Renal cortical epithelial cell (primary cell): Measurements from ENCODE around the gene CBFA2T3. TPM values are rescaled to one million over a fixed set of nuclear protein-coding genes. Genes with fewer than 3 reads are reported as not detected.

Experiments used
- DNase-seq: peaks from one replicate; pipeline ENCODE4 v3.0.0-alpha.2; 2011; ENCODE audit warnings: low read depth
- total RNA-seq: library from RNA; depleted of rRNA; stranded (reverse); fragments of >200 nt; gene quantifications from 2 replicates; pipeline ENCODE4 v1.2.3, GENCODE V29; 2014

CBFA2T3 gene
- total RNA-seq, 1 donor from 2014 or later, result not detected

- DNase-seq, result no peak
Observed at GRCh38 chr16:88976366-88977017, 515 bp downstream of the CBFA2T3 start.

DNA sequence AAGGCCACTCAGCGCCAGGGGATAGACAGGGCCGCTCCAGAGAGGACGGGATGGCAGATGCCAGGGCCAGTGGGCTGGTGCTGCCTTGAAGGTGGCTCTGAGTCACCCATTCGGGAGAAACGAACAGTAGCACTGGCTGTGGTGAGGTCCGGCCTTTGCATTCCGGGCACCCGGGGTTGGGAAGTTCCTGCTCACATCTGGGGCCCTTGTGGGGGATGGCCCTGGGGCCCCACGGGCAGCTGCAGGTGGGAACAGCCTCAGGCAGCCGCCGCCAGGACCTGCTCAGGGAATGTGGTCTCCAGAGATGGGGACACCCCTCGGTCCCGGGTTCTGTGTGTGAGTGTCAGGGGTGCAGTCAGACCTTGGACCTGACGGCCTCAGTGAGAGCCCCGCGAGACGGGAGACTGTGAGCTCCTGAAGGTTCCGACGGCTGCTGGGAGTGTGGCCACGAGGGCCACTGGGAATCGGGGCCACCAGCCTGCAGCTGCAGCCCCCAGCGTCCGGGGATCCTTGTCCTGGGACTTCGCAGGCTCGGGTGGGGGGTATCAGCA, 1.4 kb downstream of the CBFA2T3 start:
- no peak for DNase-seq

GRCh38 chr16:88974916-88975215, 2.1 kb downstream of the CBFA2T3 start:
- no peak for DNase-seq

DNA sequence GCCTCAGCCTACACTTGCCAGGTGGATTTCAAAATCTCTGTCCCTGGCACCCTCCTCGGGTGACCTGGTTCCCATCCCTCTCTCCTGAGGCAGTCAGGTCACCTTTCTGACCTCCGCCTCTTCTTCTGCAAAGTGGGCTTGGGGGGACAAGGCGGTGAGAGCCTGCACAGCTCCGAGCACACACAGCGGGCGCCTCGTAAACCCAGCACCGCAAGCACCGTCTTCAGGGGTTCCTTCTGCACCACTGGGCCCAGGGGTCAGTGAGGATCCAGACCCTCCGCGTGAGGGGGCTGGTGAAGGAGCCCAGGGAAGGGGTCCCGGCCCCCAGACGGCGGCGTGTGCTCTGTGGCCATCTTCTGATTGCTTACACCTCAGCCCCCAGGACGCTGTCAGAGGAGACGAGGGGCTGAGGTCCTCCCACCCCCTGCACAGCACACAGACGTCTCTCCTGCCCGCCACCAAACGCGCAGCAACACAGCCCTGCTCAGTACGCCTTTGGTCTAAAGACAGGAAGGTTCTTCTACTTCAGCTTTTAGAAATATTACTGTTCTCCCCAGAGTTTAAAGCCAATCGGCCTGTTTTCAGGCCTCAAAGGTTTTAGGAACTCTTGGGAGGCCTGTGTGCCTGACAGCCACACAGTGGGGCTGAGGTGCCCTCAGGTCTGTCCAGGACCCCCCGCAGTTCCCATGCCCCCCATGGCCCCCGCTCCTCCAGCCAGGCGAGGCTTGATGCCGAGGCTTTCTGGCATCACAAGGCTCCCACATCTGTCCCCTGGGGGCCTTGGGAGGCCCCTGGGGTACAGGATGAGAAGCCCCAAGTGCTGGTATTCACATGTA, 2.7 kb downstream of the CBFA2T3 start:
- no peak for DNase-seq

- no peak for DNase-seq
Observed at GRCh38 chr16:88973415-88974050, 3.5 kb downstream of the CBFA2T3 start.

DNA sequence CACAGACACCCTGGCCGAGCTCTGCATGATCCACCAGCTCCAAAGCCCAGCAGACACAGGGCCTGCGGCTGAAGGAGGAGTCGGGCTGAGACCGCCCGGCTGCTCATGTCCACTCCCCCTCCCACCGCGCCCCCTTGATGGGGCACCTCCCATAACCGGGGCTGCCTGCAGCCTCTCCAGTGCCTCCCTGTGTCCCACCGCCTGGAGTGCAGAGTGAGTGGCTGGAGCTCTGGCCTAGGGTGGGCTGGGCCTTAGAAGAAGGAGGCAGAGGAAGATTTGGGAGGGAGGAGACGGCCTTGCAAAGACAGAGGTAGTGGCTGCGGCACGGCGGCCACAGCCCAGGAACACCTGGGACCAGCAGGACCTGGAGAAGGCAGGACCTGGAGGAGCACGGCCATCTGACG, 4.0 kb downstream of the CBFA2T3 start:
- no peak for DNase-seq

DNA sequence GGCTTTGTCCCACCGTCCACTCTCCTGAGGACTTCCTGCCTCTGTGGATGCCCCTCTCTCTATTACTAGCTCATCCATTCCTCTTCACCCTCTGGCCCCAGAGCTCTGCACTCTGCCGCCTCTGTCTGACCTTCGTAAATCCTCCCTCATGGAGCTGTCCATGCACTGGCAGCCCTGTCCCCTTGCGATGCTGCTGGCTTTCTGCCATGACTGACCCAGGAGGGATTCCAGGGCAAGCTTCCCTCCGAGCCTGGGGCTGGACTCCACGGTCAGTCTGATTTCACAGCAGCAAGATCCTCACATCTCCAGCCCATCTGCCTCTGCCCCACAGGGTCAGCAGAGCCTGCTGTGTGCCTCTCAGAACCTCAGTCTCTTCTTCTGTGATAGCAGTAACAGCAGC, 4.7 kb downstream of the CBFA2T3 start:
- no peak for DNase-seq

- DNase-seq, result no peak
Observed at GRCh38 chr16:88971371-88972097, 5.5 kb downstream of the CBFA2T3 start.

DNA sequence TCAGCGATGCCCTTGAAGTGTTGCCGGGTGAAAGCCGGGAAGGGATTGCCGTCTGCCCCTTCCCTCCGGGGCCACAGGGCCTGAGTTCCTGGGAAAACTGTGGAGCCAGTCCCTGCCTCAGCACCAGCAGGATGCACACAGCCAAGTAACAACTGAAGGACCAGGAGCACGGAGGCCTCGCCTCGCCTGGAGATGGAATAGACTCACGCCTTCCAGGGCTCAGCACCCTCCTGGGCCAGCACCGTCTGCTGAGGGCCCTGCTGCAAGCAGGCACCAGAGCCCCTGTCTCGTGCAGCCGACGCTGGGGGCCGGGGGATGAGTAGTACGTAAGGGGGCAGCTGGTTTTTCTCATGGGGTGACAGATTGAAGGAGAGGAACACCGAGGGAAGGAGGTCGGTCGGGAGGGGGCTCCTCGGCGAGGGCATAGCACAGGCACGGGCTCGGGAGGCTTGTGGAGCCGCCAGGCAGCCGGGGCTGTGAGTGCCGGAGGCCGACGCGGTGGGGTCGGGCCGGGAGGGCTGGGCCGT, 6.4 kb downstream of the CBFA2T3 start:
- no peak for DNase-seq

- no peak for DNase-seq
Observed at GRCh38 chr16:88970050-88970449, 7.0 kb downstream of the CBFA2T3 start.

GRCh38 chr16:88969361-88969831, 7.6 kb downstream of the CBFA2T3 start:
- DNase-seq, result no peak

GRCh38 chr16:88968589-88969280, 8.3 kb downstream of the CBFA2T3 start:
- DNase-seq, result no peak

- DNase-seq, result no peak
Observed at GRCh38 chr16:88967830-88968588, 9.0 kb downstream of the CBFA2T3 start.

DNA sequence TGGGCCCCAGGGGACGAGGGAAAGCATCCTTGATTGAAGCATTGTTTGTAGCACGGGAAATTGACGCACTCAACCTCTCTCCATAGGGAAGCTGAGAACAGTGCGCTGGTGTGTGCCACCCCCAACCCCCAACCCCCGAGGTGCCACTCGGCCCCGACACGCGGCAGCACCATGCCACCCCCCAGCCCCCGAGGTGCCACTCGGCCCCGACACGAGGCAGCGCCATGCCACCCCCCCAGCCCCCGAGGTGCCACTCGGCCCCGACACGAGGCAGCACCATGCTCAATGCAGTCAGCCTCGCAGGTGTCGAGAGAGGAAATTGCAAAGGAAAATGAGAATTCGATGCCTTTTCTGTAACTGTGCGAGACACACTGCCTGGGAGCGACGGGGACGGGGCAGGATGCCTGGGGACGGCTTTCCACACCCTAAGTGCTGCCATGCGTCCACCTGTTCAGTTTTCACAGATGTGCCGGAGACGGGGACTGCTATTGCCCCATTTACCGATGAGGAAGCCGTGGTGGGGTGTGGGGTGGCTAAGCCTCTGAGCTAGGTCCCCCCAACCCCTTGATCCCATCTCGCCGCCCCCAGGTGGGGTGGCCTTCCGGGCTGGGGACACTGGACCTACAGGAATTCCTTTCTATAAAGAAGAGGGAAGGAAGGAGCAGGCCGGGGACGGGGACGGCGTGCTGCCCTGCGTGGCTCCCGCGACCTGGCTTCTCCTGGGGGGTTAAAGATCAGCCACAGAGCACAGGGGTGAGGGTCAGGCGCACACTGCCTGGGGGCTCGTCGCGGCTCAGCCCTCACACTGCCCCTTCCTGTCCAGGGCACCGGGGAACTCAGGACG, 9.8 kb downstream of the CBFA2T3 start:
- DNase-seq, result no peak

DNA sequence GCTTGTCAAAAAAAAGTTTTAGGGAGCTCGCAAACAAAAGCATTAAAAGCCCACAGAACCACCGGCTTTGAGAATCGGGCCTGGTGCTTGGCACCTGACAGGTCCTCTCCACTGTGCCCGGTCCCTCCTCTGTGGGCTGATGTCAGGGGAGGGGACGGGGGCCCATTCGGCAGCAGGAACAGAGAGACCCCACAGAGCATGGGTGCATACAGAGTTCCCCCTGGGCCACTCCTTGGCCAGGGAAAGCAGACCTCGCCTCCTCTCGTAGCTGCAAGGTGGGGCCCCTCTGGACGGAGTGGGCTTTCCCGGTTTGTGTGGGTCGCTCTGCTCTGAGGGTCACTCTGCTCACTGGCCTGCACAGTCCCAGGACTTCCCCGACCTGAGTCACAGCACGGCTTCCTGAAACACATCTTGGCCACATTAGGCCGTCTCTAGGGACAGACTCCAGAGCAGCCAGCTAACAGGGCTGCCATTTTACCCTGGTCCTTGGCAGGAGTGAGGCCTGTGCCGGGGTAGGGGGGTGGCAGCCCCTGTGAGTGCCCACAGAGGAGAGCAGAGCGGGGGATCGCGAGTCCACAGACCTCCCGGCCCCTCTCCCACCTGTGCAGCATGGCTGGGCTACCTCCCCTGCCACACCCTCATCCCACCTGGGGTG, 11.1 kb downstream of the CBFA2T3 start:
- DNase-seq, result no peak

- DNase-seq, result no peak
Observed at GRCh38 chr16:88965411-88965810, 11.6 kb downstream of the CBFA2T3 start.

DNA sequence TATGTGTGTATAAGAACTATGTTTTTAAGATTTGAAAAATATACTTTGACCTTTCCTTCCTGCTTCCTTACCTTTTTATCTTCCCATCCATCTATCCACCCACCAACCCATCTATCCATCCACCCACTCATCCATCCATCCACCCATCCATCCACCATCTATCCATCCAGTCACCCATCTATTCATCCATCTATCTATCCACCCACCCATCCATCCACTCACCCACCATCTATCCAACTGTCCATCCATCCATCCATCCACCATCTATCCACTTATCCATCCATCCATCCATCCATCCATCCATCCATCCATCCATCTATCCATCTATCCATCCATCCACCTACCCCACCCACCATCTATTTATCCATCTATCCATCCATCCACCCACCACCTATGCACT, 12.4 kb downstream of the CBFA2T3 start:
- DNase-seq, result no peak

- DNase-seq, result no peak
Observed at GRCh38 chr16:88963583-88963982, 13.4 kb downstream of the CBFA2T3 start.
